HepG2 (cell line): Measurements from ENCODE around the gene GAREM1. TPM values are rescaled to one million over a fixed set of nuclear protein-coding genes. Genes with fewer than 3 reads are reported as not detected.

ENCODE experiments used
- ATAC-seq: fragments of 200-7000 bp; cut with Tn5 transposase; 3 replicates; pipeline ENCODE4 v1.9.1; 2020; ENCODE audit warnings: mild to moderate bottlenecking, moderate library complexity
- BruUV-seq: library from RNA; stranded (reverse); fragments of 400-500 nt; replicated peaks from 2 replicates; lab custom pipeline; 2021; lab: Mats Ljungman, UMichigan
- CTCF ChIA-PET: fragments of 300-600 bp; formaldehyde crosslinking; extraction: SDS; loops from one replicate; lab custom pipeline; 2021; ENCODE audit warnings: low total read pairs, inconsistent platforms, low intra/inter-chr PET ratio; lab: Yijun Ruan, JAX
- POLR2A ChIA-PET: fragments of 350-600 bp; sonication (Branson Sonifier 250); formaldehyde crosslinking; loops from one replicate; lab custom pipeline; 2020; ENCODE audit warnings: antibody characterized with exemption, inconsistent platforms; lab: Yijun Ruan, JAX
- DNase-seq: peaks from one replicate; pipeline ENCODE4 v3.0.0-alpha.2; 2015; ENCODE audit warnings: low spot score
- FAIRE-seq: peaks from 3 replicates; lab custom pipeline; 2011; peaks lifted over from hg19 to GRCh38; lab: Jason Lieb, UNC
- H2AFZ ChIP-seq: one replicate; pipeline ENCODE4 v1.6.1; 2011; ENCODE audit warnings: low read length, inconsistent platforms
- H3K27ac ChIP-seq: fragments of 300-600 bp; 3 replicates; pipeline ENCODE4 v1.8.0; 2011; ENCODE audit warnings: mixed run types, mild to moderate bottlenecking, mixed read lengths, low read length, inconsistent platforms; ENCODE audit not compliant: insufficient read depth; ENCODE audit errors: extremely low read length
- H3K27me3 ChIP-seq, 2 experiments: fragments of 200-600 bp in 1 of 2; 2 replicates in 1 of 2; 3 replicates in 1 of 2; pipeline versions ENCODE4 v1.6.0 to v1.8.0; 2011; ENCODE audit warnings: low read length in 2 of 2, mild to moderate bottlenecking in 2 of 2, moderate library complexity in 2 of 2, inconsistent platforms in 1 of 2; ENCODE audit not compliant: insufficient read depth in 2 of 2, control insufficient read depth in 1 of 2
- H3K36me3 ChIP-seq, 2 experiments: fragments of 200-600 bp in 1 of 2; replicated peaks in 1 of 2; 2 replicates in 1 of 2; 3 replicates in 1 of 2; pipeline versions ENCODE4 v1.5.1 to v1.8.0; 2011; ENCODE audit warnings: low read length in 2 of 2, inconsistent platforms in 1 of 2; ENCODE audit not compliant: insufficient read depth in 2 of 2, control insufficient read depth in 1 of 2
- H3K4me1 ChIP-seq: 2 replicates; pipeline ENCODE4 v1.5.1; 2012; ENCODE audit warnings: low read length, inconsistent platforms; ENCODE audit not compliant: insufficient read depth
- H3K4me2 ChIP-seq: 2 replicates; pipeline ENCODE4 v1.6.0; 2011; ENCODE audit warnings: low read depth, low read length, inconsistent platforms
- H3K4me3 ChIP-seq, 3 experiments: fragments of 200-600 bp in 1 of 3; sonication (generic), shearing (Covaris generic) in 1 of 3; replicated peaks in 1 of 3; 2 replicates each; pipeline ENCODE4 v1.5.1; 2011 to 2016; ENCODE audit warnings: low read length in 3 of 3, inconsistent platforms in 2 of 3, low read depth in 2 of 3, mild to moderate bottlenecking in 2 of 3, control low read depth in 1 of 3, mixed read lengths in 1 of 3; ENCODE audit not compliant: insufficient read depth in 1 of 3
- H3K79me2 ChIP-seq: one replicate; pipeline ENCODE4 v1.6.1; 2011; ENCODE audit warnings: low read length, inconsistent platforms; ENCODE audit not compliant: insufficient read depth
- H3K9ac ChIP-seq: 2 replicates; pipeline ENCODE4 v1.6.0; 2011; ENCODE audit warnings: mild to moderate bottlenecking, low read depth, low read length, inconsistent platforms; ENCODE audit not compliant: insufficient read depth
- H3K9me3 ChIP-seq: 2 replicates; pipeline ENCODE4 v1.5.1; 2012; ENCODE audit warnings: mild to moderate bottlenecking, low read length
- H4K20me1 ChIP-seq: 2 replicates; pipeline ENCODE4 v1.6.0; 2011; ENCODE audit warnings: inconsistent platforms, mild to moderate bottlenecking, low read length, moderate library complexity; ENCODE audit not compliant: insufficient read depth
- ISL2 ChIP-seq: sonication (generic); formaldehyde crosslinking; IDR thresholded peaks from 2 replicates; pipeline ENCODE4 v1.5.0; 2020; ENCODE audit warnings: missing genetic modification reagents
- KLF15 ChIP-seq: sonication (generic); formaldehyde crosslinking; IDR thresholded peaks from 2 replicates; pipeline ENCODE4 v1.8.1; 2023; ENCODE audit warnings: borderline replicate concordance, mild to moderate bottlenecking, inconsistent platforms, missing genetic modification reagents, mixed read lengths
- MAF1 ChIP-seq: sonication (generic); formaldehyde crosslinking; IDR thresholded peaks from 2 replicates; pipeline ENCODE4 v1.5.0; 2020; ENCODE audit warnings: missing genetic modification reagents, borderline replicate concordance
- ZFP36L2 ChIP-seq: sonication (generic); formaldehyde crosslinking; IDR thresholded peaks from 2 replicates; pipeline ENCODE4 v1.4.0; 2020; ENCODE audit warnings: missing genetic modification reagents
- ZNF468 ChIP-seq: sonication (generic); formaldehyde crosslinking; IDR thresholded peaks from 2 replicates; pipeline ENCODE4 v1.8.0; 2022; ENCODE audit warnings: mild to moderate bottlenecking, moderate library complexity, missing genetic modification reagents
- ZNF569 ChIP-seq: sonication (generic); formaldehyde crosslinking; IDR thresholded peaks from 2 replicates; pipeline ENCODE4 v1.5.0; 2020; ENCODE audit warnings: mild to moderate bottlenecking, missing genetic modification reagents, moderate library complexity, borderline replicate concordance
- WGBS: methylation state at CpG from one replicate; pipeline ENCODE4 v1.1.6; 2017; ENCODE audit warnings: low lambda C conversion rate; 5-methylcytosine and 5-hydroxymethylcytosine counted together
- in situ Hi-C: cut with HindIII; loops from 2 replicates; pipeline ENCODE4 v1.10.0; 2017; ENCODE audit warnings: low pct_unique_long_range_greater_than_20kb; ENCODE audit not compliant: extremely low pct_ligation_motif_present
- intact Hi-C: fragments of 100-400 bp; cut with micrococcal nuclease; formaldehyde crosslinking; loops from one replicate; pipeline ENCODE4 v1.10.0; 2022; ENCODE audit not compliant: unreplicated experiment
- polyA plus RNA-seq, 8 experiments: library from polyadenylated mRNA; depleted of rRNA in 3 of 8; stranded (reverse) in 7 of 8; unstranded in 1 of 8; fragments of >200 nt; fragmentation: Illumina TruSeq in 4 of 8; extraction: Trizol in 4 of 8; gene quantifications; 2 replicates each; pipeline versions ENCODE4 v1.2.1 to v1.2.3, GENCODE V29; 2011 to 2016; ENCODE audit warnings: low read depth in 4 of 8, missing spikeins in 1 of 8, mixed read lengths in 1 of 8; ENCODE audit not compliant: insufficient read depth in 1 of 8
- total RNA-seq, 5 experiments: library from RNA; depleted of rRNA; stranded (reverse); fragments of >200 nt; fragmentation: Illumina TruSeq; extraction: Trizol; gene quantifications; 2 replicates each; pipeline ENCODE4 v1.2.3, GENCODE V29; 2016; ENCODE audit warnings: low read depth in 1 of 5
- TF ChIP-seq, protein P1 (sequence below): IDR thresholded peaks from 2 replicates; pipeline ENCODE4 v1.6.1; 2016; ENCODE audit warnings: low read depth, missing genetic modification reagents, missing compliant biosample characterization

GAREM1 gene
- total and polyA plus RNA-seq, 2 of the 13 experiments (the other 11 are each of a cell fraction or from before 2014, with no cell fraction given), result 2.5 to 2.9 TPM

DNA sequence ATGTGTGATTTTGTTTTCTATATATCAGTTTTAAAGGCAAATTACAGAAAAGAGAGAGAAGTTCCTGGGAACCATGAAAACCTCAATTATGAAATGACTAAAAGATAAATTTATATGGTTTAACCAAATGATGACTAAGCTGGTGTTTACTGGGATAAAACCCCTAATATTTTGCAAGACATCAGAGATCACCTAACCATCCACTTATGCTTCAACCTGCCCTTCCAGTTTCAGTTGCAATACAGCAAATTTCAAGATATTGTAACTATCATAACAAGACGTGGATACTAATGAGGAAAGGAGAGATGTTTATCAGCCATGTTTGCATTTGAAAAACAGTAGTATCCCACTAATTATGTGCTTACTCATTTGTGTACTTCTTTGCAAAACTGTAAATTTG, 108.2 kb downstream of the GAREM1 start:
- no peaks in the 10 kb centered on the region for H3K36me3 ChIP-seq
- no peaks in the 10 kb centered on the region for H3K27me3 ChIP-seq
- no peak overlapping the region for H3K4me2 ChIP-seq
- no peak for DNase-seq
- H3K27ac ChIP-seq, result no peak overlapping the region
- H3K9me3 ChIP-seq, result no peaks in the 10 kb centered on the region
- no peak overlapping the region for H3K4me3 ChIP-seq
- no peaks in the 10 kb centered on the region for H3K4me1 ChIP-seq
- no peak for ATAC-seq
- ChIA-PET POLR2A (no interaction called here), CTCF (no interaction called here)
- FAIRE-seq, result no peak
- H3K79me2 ChIP-seq, result no peaks in the 10 kb centered on the region
- in situ Hi-C loops (no loop called here), intact Hi-C loops (no loop called here)
- no peaks in the 10 kb centered on the region for H4K20me1 ChIP-seq
- TF ChIP-seq ZNF569 (CRISPR knock-in tag), result no peak
- WGBS, result 100% methylated on average over 1 of the region's 1 CpG
- no TSS peak for BruUV-seq
- H2AFZ ChIP-seq, result no peak overlapping the region
- no peak overlapping the region for H3K9ac ChIP-seq

DNA sequence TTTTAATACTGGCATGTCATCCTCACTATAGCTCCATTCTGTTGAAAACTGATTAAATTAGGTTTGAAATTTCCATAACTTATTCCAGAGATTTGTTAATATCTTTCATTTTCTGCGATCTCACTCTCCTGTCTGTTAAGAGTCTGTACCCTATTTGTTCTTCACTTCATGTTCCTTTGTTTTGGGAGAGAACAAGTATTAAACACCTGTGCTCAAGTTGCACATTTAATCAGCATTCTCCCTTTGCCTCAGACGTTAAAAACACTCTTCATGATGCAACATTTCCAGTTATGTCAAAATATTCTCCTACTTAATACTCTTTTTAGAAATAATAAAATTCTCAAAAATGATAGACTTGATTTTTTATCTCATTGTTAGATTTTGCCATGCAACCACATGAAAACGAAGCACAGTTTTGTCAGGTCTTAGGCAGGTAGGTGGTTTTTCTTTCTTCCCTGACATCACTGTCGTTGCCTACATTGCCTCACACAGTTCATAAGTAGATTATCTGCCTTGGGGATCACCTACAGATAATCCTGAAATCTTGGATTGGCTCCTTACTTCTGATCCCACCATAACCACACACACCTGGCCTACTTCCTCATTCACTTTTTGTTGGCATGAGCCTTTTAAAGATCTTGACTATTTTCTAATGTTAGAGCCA, 109.9 kb downstream of the GAREM1 start:
- no peak for TF ChIP-seq ZNF468 (CRISPR knock-in tag)
- no peak for TF ChIP-seq ISL2 (CRISPR knock-in tag)
- TF ChIP-seq, protein P1, sequence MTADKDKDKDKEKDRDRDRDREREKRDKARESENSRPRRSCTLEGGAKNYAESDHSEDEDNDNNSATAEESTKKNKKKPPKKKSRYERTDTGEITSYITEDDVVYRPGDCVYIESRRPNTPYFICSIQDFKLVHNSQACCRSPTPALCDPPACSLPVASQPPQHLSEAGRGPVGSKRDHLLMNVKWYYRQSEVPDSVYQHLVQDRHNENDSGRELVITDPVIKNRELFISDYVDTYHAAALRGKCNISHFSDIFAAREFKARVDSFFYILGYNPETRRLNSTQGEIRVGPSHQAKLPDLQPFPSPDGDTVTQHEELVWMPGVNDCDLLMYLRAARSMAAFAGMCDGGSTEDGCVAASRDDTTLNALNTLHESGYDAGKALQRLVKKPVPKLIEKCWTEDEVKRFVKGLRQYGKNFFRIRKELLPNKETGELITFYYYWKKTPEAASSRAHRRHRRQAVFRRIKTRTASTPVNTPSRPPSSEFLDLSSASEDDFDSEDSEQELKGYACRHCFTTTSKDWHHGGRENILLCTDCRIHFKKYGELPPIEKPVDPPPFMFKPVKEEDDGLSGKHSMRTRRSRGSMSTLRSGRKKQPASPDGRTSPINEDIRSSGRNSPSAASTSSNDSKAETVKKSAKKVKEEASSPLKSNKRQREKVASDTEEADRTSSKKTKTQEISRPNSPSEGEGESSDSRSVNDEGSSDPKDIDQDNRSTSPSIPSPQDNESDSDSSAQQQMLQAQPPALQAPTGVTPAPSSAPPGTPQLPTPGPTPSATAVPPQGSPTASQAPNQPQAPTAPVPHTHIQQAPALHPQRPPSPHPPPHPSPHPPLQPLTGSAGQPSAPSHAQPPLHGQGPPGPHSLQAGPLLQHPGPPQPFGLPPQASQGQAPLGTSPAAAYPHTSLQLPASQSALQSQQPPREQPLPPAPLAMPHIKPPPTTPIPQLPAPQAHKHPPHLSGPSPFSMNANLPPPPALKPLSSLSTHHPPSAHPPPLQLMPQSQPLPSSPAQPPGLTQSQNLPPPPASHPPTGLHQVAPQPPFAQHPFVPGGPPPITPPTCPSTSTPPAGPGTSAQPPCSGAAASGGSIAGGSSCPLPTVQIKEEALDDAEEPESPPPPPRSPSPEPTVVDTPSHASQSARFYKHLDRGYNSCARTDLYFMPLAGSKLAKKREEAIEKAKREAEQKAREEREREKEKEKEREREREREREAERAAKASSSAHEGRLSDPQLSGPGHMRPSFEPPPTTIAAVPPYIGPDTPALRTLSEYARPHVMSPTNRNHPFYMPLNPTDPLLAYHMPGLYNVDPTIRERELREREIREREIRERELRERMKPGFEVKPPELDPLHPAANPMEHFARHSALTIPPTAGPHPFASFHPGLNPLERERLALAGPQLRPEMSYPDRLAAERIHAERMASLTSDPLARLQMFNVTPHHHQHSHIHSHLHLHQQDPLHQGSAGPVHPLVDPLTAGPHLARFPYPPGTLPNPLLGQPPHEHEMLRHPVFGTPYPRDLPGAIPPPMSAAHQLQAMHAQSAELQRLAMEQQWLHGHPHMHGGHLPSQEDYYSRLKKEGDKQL, result no peak
- TF ChIP-seq KLF15, result no peak
- TF ChIP-seq MAF1 (CRISPR knock-in tag), result no peak
- no peak for TF ChIP-seq ZFP36L2 (CRISPR knock-in tag)
- no peaks in the 10 kb centered on the region for H3K9me3 ChIP-seq
- no TSS peak for BruUV-seq
- FAIRE-seq (no peak), ATAC-seq (no peak), DNase-seq (no peak)
- POLR2A ChIA-PET, result no interaction called here
- in situ Hi-C loops (no loop called here), intact Hi-C loops (no loop called here)
- CTCF ChIA-PET, result no interaction called here
- no peaks in the 10 kb centered on the region for H3K27me3 ChIP-seq
- no peak overlapping the region for H3K9ac ChIP-seq
- H3K36me3 ChIP-seq, result no peaks in the 10 kb centered on the region
- 92% methylated on average over 4 of the region's 4 CpGs for WGBS
- H3K4me3 ChIP-seq, result no peak overlapping the region
- no peak overlapping the region for H3K27ac ChIP-seq
- no peaks in the 10 kb centered on the region for H3K4me1 ChIP-seq
- H4K20me1 ChIP-seq, result no peaks in the 10 kb centered on the region
- no peaks in the 10 kb centered on the region for H3K79me2 ChIP-seq
- no peak overlapping the region for H2AFZ ChIP-seq
- no peak overlapping the region for H3K4me2 ChIP-seq
